GM20000 (cell line): Measurements from ENCODE around the gene RRP1.
"Not testable (repeated sequence)": the region's sequence is repeated elsewhere in the genome, so short reads cannot be mapped to it uniquely, and the experiment has no call there.

Source experiments
- DNase-seq: peaks from one replicate; pipeline ENCODE4 v3.0.0; 2012; ENCODE audit warnings: low spot score
- TF ChIP-seq, protein P1 (sequence below): IDR thresholded peaks from 2 replicates; pipeline ENCODE4 v1.5.1; 2012; ENCODE audit warnings: mild to moderate bottlenecking, control low read depth; ENCODE audit errors: extremely low read depth, missing control alignments

The RRP1 gene

DNA sequence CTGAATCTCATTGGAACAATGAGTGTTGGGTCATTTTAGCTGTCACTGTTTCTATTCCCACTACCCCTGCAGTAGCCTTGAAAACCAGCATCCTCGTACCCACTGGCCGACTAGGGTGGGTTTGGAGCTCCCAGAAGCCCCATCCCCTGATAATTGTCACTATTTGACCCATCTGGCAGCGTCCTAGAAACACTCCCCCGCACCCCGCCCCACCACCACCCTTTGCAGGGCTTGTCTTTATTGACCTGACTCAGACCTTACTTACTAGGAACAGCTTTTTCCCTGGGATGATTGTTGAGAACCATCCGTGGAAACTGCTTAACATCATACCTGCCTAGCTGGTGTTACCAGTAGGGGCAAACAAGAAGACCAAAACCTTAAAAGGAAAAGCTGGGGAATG is 47.2 kb downstream of the RRP1 start:
- DNase-seq: no peak
- TF ChIP-seq, protein P1, sequence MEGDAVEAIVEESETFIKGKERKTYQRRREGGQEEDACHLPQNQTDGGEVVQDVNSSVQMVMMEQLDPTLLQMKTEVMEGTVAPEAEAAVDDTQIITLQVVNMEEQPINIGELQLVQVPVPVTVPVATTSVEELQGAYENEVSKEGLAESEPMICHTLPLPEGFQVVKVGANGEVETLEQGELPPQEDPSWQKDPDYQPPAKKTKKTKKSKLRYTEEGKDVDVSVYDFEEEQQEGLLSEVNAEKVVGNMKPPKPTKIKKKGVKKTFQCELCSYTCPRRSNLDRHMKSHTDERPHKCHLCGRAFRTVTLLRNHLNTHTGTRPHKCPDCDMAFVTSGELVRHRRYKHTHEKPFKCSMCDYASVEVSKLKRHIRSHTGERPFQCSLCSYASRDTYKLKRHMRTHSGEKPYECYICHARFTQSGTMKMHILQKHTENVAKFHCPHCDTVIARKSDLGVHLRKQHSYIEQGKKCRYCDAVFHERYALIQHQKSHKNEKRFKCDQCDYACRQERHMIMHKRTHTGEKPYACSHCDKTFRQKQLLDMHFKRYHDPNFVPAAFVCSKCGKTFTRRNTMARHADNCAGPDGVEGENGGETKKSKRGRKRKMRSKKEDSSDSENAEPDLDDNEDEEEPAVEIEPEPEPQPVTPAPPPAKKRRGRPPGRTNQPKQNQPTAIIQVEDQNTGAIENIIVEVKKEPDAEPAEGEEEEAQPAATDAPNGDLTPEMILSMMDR: no peak

DNA sequence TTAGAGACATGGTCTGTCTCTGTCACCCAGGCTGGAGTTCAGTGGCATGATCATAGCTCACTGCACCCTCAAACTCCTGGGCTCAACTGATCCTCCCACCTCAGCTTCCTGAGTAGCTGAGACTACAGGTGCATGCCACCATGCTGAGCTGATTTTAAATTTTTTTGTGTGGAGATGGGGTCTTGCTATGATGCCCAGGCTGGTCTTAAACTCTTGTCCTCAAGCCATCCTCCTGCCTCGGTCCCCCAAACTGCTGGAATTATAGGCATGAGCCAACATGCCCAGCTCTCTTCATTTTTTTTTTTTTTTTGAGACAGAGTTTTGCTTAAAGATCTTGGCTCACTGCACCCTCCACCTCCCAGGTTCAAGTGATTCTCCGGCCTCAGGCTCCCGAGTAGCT is 50.9 kb downstream of the RRP1 start:
- DNase-seq: no peak
- TF ChIP-seq, protein P1: no peak

DNA sequence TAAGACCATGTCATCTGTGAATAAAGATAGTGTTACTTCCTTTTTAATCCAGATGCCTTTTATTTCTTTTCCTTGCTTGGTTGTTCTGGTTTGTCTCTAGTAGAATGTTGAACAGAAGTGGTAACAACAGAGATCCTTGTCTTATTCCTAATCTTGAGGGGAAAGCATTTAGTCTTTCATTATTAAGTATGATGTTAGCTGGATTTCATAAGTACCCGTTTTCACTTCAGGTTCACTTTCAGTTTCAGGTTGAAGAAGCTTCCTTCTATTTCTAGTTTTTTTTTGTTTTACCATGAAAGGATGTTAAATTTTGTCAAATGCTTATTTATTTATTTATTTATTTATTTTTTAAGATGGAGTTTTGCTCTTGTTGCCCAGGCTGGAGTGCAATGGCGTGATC is 53.4 kb downstream of the RRP1 start:
- peak; percentile 56 for DNase-seq
- TF ChIP-seq, protein P1: no peak

DNA sequence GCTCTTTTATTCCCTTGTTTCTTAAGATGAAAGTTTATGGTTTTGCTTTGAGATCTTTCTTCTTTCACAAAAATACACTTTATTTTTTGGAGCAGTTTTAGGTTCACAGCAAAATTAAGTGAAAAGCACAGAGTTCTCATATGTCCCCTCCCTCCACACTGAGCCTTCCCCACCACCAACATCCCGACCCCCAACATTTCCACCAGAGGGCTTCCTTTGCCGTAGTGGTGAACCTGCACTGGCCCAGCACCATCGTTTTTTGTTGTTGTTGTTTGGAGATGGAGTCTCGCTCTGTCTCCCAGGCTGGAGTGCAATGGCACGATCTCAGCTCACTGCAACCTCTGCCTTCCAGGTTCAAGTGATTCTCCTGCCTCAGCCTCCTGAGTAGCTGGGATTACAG is 55.5 kb downstream of the RRP1 start:
- not testable (repeated sequence) for DNase-seq

DNA sequence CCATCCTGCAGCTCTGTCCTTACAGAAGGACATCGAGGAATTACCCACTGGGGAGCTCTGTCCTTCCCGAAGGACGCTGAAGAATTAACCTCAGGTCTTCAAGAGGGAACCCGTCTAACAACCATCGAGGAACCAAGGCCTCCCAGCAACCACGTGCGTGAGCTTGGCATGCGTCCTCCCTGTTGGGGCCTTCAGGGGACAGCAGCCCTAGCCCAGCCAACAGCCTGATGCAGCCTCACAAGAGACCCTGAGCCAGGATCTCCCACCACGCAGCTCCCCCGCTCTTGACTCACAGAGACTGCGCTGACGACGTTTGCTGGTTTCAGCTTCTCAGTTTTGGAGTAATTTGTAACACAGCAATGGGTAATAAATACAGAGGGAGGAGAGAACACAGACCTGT is 56.0 kb downstream of the RRP1 start:
- no peak for DNase-seq
- TF ChIP-seq, protein P1: no peak

DNA sequence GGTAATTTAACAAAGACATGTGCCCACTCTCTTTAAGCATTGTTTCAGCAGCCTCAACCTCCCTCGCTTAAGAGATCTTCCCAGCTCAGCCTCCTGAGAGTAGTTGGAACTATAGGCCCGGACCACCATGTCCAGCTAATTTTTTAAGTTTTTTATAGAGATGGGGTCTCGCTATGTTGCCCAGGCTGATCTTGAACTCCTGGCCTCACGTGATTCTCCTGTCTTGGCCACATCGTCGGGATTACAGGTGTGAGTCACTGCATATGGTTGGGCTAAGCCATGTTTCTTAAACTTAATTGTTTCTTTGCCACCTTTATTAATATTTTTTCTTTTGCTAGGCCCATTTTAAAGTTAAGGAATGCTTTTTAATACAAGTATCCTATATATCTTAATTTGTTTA is 57.1 kb downstream of the RRP1 start:
- TF ChIP-seq, protein P1: no peak
- DNase-seq: no peak

DNA sequence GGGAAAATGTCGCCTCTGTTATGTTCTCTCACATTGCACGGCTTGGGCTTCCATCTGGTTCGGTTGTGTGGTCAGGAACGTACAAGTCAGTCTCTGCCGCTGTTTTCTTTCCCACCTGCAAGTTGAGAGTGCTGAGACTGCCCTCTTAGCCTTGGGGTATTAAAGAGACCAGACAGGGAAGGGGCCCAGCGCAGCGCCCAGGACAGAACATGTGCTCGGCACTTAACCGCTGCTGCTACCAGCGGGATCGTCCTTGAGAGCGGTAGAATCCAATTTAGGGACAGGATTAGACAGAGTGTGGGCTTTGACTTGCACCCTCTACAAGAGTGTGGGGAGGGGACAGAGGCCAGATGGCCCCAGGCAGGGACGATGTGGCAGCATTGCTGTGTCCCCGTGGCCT is 57.9 kb downstream of the RRP1 start:
- TF ChIP-seq, protein P1: no peak
- no peak for DNase-seq

DNA sequence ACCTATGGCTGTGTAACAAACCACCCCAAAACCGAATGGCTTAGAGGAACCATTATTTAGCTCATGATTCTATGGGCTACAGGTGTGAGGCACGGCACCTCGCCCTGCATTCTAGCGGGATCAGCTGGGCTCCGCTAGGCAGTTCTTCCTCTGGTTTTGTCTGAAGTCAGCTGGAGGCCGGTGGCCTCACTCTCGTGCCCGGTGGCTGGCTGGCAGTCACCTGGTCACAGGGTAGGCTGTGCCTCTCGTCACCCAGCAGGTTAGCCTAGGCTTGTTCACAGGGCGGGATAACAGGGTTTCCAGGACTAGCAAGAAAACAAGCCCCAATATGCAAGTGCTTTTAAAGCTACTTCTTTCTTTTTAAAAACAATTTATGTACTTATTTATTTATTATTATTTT is 59.4 kb downstream of the RRP1 start:
- TF ChIP-seq, protein P1: no peak
- no peak for DNase-seq
